ENCODE results near the gene ERCC6.

ERCC6 gene

DNA sequence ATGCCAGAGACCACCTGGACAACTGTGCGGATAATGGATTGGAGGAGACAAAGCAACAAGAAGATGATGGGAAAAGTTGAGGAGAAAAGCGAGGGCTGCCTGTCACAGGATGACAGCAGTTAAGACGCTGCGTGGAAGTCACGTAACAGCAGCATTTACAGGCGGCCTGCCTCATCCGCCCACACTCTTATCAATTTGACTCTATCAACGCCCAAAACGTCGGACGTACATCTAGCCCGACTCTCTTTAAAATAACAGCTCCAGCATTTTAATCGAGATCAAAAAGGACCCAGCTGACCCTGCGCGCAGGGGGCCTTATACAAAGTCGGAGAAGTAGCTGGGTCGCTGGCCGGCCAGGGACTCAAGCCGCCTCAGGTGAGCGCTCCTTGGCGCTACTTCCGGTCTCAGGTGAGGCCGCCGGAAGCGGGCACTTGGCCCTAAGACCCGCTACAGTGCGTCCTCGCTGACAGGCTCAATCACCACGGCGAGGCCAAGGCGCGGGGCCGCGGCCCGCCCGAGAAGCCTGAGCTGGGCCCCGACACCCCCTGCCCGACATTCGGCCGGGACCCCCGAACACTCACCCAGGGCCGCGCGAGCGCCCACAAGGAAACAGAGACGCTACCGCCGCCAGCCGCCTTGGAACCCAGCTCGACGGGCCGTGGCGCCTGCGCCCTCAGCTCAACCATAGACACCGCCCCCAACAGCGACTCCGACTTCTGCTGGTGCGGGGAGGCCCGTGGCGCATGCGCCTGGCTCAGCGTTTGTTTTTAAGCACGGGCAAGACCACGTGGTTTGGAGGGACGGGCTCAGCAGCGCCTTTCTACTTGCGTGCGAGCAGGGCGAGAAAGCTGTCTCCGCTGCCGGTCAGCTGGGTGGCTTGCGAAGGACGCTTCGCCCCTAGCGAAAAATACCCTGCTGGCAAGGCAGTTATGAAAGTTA is at the start of gene ERCC6:
Gene ERCC6 (minus strand): TSS at position 741 of the 939 bp plus-strand sequence.
- peak; percentile 81 for DNase-seq

DNA sequence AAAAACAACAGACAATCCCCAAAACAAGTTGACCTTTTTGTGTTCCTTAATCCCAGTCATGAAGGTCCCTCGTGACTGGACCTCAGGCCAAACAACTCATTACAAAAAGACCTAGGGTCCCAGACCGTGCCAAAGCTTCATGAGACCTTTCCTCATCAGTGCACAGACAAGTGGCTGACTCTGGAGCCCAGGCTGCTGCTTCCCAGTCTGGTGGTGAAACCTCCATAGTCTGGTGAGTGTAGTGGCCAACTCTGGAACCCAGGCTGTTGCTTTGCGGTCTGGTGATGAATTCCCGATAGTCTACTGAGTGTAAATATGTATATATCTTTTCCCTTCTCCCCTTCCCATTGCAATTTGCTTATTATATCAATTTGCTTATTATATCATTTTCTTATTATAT is 49.1 kb upstream of the ERCC6 start:
- DNase-seq = no peak

DNA sequence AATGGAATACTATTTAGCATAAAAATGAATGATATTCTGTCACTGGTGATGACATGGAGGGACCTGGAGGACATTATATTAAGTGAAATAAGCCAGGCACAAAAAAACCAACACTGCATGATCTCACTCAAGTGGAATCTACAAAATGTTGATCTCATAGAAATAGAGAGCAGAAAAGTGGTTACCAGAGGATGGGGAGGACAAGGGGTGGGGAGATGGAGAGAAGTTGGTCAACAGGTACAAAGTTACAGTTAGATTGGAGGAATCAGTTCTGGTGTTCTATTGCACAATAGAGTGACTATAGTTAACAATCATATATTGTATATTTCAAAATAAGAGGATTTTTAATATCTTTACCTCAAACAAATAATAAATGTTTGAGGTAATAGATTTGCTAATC is 46.5 kb upstream of the ERCC6 start:
- no peak for DNase-seq

DNA sequence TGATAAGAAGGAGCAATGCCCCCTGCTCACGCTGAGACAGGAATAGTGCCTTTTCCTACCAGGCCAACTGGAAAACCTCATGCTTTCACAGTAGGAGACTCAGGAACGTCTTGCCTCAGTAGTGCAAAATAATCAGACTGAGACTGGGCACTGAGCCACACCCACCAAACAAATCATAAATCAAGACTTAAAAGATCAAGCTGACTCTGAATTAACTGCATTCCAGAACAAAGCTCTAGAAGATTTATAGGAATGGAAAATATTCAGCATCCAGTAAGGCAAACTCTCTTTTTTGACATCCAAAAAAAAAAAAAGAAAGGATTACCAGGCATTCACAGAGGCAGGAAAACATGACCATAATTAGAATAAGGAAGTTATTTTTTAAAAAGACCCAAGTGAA is 40.7 kb upstream of the ERCC6 start:
- DNase-seq = no peak

DNA sequence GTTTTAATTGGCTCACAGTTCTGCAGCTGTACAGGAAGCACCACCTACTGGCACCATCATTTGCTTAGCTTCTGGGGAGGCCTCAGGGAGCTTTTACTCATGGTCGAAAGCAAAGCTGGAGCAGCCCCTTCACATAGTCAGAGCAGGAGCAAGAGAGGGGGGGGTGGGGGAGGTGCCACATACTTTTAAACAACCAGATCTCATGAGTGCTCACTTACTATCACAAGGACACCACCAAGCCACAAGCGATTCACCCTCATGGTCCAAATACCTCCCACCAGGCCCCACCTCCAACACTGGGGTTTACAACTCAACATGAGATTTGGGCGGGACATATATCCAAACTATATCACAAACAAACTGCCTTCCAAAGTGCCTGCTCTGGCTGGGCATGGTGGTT is 39.5 kb upstream of the ERCC6 start:
- no peak for DNase-seq

DNA sequence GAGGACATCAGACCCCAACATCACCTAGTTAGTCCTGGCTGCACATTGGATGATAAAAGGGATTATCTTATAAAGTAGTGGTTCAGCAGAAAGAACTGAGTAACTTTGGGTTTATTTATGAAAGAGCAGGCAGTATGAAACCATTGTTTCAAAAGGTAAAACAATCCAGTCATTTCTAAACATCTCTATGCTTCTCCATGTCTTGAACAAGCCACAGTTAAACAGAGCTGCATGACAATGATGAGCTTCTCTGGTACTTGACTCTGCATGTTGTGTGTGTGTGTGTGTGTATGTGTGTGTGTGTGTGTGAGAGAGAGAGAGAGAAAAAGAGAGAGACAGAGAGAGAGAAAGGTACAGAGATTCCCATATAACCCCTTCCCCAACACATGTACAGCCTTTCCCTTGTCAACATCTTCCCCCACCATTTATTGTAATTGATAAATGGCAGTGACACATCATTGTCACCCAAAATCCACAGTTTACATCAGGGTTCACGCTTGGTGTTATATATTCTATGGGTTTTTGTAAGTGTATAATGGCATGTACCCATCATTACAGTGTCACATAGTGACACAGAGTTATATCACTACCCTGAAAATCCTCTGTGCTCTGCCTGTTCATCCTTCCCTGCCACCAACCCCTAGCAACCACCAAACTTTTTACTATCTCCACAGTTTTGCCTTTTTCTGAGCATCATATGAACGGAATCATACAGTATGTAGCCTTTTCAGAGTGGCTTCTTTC is 38.4 kb upstream of the ERCC6 start:
- no peak for DNase-seq

DNA sequence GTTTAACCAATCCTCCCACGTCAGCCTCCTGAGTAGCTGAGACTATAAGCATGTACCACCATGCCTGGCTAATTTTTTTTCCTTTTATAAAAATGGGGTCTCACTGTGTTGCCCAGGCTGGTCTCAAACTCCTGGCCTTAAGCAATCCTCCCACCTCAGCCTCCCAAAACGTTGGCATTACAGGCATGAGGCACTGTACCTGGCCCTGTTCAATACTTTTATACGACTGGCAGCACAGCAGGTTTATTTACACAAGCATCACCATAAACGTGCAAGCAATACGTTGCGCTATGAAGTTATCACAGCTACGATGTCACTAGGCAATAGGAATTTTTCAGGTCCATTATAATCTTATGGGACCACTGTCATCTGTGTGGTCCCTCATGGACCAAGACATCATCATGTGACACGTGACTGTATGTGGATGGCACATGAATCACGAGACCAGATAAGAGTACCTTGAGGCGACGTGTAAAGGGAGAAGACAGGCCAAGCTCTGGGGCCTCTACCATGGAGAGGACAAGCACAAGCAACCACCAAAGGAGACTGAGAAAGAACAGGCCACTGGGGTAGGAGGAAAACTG is 36.7 kb upstream of the ERCC6 start:
- DNase-seq = no peak

DNA sequence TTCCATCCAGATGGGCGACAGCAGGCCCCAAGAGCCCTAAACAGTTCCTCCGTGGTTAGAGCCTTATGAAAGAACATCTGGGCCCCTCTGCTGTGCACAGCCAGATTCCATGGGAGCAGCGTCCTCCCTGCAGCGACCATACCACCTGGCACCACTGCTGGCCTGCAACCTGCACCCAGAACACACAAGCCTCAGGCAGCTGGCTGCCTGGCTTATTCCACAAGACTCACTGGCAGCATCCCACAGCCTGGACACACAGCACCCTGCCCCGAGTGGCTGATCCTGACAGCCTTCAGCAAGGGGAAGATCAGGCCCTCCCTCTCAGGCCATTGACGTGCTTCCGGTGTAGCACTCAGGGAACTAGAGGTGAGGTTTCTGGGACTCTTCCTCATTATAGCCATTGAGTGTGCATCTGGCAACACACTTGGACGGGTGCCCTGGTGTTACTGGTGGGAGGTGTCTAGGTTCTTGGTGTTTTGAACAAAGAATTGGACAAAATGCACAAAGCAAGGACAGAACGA is 33.7 kb upstream of the ERCC6 start:
- no peak for DNase-seq

DNA sequence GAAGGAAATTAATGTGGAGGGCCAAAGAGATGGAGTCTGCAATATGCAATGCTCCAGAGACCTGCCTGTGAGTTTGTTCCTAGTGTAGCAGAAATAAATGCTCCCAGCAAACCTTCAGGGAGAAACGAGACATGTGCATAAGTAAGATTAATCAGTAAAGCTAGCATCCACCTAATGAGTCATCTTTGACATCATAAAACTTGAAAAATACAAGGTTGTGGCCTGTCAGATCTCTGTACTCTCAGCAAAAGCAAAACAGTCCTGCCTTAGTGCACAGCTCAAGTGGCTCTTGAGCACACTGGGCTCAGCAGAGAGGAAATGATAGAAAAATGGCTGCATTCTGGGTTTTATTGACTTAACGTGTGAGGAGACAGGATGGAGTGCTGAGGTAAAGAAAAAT is 32.5 kb upstream of the ERCC6 start:
- peak; percentile 10 for DNase-seq

DNA sequence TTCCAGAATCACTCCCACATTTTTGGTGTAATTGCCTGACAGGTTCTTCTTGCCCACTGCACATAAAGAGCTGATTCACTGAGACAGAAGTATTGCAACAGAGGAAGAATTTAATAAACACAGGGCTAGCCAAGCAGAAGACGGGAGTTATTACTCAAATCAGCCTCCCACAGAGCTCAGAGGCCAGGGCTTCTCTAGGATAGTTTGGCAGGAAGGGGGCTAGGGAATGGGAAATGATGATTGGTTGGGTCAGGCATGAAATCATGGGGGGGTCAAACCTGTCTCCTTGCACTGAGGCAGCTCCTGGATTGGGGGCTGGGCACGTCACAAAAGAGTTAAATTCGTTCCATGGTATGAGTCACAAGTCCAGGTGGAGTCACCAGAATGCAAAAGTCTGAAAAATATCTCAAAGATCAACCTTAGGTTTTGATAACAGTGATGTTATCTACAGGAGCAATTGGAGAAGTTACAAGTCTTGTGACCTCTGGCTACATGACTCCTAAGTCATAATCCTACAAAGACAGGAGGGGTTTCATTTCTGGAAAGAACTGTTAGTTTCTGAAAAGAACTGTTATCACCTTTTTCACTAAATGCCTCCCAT is 30.2 kb upstream of the ERCC6 start:
- DNase-seq = no peak

DNA sequence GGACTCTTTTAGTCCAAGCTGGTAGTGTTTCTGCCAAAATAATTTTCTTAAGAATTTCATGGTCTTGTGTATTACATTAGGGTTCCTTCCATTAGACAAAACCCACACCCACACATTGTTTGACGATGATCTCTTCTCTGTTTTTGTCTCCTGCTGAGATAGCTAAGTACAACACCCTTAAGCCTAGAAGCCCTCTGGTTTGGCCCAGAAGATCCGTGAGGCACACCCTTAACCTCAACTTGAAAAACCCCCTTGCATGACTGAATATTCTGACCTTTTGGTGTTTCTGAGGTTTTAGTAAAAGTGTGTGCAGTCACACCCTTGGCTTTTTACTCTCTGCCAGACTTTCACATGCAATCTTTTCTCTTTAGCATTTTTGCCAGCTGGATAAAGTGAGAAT is 29.3 kb upstream of the ERCC6 start:
- DNase-seq = no peak

DNA sequence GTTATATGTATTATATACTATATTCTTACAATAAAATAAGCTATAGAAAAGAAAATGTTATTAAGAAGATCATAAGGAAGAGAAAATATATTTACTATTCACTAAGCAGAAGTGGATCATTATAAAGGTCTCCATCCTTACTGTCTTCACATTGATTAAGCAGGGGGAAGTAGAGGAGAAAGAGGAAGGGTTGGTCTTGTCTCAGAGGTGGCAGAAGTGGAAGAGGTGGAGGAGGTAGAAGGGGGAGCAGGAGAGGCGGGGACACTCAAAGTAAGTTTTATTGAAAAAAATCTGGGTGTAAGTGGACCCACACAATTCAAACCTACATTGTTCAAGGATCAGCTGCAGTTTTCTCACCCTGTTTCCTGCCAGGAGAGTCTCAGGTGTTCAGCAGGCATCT is 28.9 kb upstream of the ERCC6 start:
- no peak for DNase-seq

DNA sequence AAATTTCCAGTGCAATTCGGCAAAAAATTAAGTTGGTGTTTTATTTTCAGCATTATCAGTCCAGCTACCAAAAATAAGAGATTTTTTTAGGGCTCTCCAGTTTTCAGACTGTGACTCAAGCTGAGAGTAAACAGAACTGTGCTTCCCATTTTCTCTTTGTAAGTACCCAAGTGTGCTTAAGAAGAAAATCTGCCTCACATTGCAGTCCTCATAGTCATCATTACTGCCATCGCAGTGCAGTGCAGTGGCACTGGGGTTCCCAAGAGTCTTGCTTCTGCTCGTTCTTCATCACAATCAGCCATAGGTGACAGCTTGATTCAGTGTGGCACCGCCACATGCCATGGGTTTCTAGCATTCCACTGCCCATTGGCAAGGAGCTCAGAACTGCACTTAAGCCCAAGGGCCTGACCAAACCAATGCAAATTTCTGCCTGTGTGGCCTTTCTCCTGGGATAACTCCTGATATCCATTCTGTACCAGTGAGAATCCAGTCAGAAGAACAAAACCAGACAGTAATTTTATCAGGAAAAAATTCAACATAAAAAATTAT is 25.6 kb upstream of the ERCC6 start:
- no peak for DNase-seq

DNA sequence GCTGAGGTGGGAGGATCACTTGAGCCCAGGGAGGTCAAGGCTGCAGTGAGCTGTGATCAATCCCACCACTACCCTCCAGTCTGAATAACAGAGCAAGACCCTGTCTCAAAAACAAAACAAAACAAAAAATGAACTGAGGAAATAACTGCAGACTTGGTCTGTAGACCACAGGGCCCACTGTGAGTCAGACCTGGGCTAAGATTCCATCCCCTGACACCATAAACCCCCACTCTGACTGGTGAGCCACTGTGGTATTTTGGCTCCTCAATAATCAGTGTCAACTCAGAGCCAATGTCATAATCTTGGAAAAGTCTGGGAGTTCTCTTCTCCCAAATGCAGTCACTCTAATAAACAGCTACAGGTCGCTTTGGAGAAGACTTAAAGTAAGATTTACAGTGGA is 24.0 kb upstream of the ERCC6 start:
- no peak for DNase-seq

DNA sequence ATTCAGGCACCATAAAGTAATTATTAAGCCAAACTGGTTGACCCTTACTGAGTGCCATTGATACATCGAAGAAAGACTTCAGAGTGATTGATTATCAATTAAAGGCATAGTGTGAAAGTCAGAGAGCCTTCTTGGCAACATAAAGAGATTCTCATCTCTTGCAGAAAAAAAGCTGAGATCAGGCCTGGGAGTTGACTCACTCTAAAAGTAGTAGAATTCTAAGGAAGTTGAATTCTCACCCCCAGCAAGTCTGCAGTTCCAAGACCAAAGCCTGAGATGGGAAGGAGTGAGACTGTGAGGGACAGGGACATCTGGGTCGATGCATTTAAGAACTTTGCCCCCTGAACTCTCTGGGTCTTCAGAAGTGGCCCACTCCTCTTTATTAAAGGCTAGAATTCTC is 21.6 kb upstream of the ERCC6 start:
- DNase-seq = no peak

DNA sequence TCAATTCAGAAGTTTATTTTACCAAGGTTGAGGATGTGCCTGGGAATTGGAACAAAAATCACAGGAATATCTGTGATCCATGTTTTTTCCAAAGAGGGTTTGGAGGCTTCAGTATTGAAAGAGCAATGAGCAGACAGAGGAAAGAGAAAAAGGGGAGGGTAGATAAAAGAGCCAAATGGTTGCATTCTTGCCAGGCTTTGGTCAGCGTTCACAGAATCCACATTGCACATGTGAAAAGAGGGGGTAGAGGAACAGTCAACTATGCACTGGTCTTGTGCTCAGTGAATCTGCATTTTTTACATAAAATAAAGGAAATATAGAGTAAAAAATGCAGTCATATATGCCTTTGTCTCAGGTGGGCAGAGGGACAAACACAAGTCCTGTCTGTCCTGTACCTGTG is 20.6 kb upstream of the ERCC6 start:
- no peak for DNase-seq

DNA sequence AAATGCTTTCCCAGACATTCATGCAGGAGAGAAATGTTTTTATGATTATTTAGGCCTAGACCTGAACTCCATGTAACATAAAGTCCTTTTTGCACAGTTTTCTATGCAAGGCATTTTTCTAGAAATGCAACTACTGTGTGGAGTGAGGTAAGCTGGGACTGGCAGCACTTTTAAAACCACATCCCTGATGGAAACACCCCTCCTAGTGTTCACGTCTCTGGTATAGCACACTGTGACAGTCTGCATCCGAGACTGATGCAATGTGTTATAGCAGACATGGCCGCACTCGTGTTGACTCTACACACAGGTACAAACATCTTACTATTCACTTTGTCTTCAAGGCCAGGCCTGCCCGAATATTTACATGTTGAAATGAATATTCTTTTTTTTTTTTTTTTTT is 19.3 kb upstream of the ERCC6 start:
- no peak for DNase-seq

DNA sequence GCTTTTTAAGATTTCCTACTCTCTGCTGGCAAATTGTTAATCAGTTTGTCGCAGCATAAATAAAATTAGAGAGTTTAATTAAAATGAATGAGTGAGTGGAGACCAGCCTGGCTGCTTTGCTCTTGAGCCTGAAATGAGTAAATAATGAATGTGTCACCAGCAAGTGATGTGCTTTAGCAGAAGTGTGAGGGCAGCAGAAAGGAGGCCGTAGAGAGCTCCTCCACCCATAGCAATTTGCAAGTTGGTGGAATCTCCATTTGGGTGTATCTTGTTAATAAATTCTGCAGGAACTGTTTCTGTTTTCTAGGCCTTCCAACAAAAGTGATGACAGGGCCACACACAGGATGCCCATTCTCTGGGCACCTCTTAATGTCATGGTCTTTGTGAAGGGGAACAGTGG is 18.8 kb upstream of the ERCC6 start:
- DNase-seq = no peak

DNA sequence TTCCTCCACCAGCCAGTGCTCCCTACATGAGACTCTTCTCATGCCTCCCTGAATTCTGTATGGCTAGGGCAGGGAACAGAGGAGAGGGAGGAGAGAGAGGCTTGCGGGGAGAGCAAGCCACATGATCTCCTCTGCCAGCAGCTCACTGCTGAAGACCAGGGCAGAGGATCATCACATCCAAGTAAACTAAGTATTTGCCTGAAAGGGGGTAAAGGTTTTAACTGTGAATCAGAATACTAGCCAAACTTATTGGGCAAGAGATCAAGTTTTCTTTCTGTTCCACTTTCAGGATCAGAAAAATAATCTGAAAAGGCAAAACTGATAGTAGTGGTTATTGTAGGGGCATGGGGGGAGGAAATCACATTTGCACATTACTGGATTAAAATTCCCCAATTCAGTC is 17.8 kb upstream of the ERCC6 start:
- no peak for DNase-seq

DNA sequence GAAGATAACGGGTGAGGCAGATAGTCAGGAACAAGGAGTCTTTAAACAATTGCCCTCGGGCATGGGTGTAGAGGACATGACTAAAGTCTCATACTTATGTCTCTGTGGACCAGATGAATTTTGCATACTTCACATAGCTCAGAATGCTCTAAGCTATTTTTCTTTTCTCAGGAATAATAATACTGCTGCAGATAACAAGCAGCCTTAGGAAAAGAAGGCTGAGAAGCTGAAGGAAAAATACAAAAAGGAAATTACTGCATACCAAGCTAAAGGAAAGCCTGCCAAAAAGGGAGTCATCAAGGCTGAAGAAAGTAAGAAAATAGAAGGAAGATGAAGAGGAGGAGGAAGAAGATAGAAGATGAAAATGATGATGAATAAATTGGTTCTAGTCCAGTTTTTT is 13.4 kb upstream of the ERCC6 start:
- no peak for DNase-seq

DNA sequence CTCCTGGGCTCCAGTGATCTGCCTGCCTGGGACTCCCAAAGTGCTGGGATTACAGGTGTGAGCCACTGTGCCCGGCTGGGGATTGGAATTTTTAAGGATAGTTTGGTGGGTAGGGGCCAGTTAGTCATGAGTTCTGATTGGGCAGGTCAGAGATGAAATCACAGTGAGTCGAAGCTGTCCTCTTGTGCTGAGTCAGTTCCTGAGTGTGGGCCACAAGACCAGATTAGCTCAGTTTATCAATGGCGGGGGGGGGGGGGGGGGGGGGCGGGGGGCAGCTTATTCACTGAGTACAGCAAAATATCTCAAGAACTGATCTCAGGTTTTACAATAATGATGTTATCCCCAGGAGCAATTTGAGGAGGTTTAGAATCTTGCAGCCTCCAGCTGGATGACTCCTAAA is 11.6 kb upstream of the ERCC6 start:
- DNase-seq = no peak

DNA sequence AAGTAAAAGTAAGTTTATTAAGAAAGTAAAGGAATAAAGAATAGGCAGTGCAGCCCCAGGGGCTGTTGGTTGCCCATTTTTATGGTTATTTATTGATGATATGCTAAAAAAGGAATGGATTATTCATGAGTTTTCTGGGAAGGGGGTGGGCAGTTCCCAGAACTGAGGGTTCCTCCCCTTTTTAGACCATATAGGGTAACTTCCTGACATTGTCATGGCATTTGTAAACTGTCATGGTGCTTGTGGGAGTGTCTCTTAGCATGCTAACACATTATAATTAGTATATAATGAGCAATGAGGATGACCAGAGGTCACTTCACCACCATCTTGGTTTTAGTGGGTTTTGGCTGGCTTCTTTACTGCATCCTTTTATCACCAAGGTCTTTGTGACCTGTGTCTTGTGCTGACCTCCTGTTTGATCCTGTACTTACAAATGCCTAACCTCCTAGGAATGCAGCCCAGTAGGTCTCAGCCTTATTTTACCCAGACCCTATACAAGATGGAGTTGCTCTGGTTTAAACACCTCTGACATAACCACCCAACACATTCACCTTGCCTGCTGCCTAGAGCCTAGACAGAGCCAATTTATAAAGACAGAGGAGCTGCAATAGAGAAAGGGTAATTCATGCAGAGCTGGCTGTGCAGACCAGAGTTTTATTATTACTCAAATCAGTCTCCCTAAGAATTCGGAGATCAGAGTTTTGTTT is 10.9 kb upstream of the ERCC6 start:
- DNase-seq = no peak

All from DMS79 (cell line).